Measurements from ENCODE around the gene FOSB. TPM values are rescaled to one million over a fixed set of nuclear protein-coding genes. Genes with fewer than 3 reads are reported as not detected.
A peak's percentile ranks its signal among the peaks of the same experiment; 100 is the strongest.

The FOSB gene
- total RNA-seq, 1 experiment from 2014 or later: 6.4 TPM

GRCh38 chr19:45499196-45500180 lies 31.7 kb downstream of the FOSB start:
- Histone ChIP-seq H3K27me3 (replicated peaks; ENCODE audit: control insufficient read depth, insufficient read depth, low read length) (no peaks in the 10 kb centered on the region), H3K36me3 (ENCODE audit: control insufficient read depth, insufficient read depth, low read length) (no peaks in the 10 kb centered on the region), H3K4me3 (ENCODE audit: low read depth, low read length) (peak overlapping the region; percentile 37), H3K9me3 (no peaks in the 10 kb centered on the region), H3K4me1 (peaks cover 18% of the 10 kb centered on the region)
- DNase-seq: peak; percentile 75 to 87
- no peak for TF ChIP-seq CTCF (IDR thresholded peaks at IDR 0.05; ENCODE audit: insufficient read depth in 1 of 2, low read depth in 1 of 2, low read length in 1 of 2, severe bottlenecking in 1 of 2, unreplicated experiment in 1 of 2)
- H3K4me1 Mint-ChIP-seq (ENCODE audit: low read depth, unreplicated experiment): peaks cover 16% of the 10 kb centered on the region
- ChIA-PET POLR2A (interaction anchor here (0.5 kb wide), 2 partner anchors 85 to 1773 kb away, joined by 3 to 4 read pairs; partner anchors contain the start of gene OPA3), CTCF (interaction anchor here (0.9 to 1.8 kb wide), 4 partner anchors 14 to 143 kb away, joined by 3 to 5 read pairs (median 4); no protein-coding TSS in a partner anchor)
- no TSS peak for BruUV-seq (replicated peaks)
- H3K27me3 Mint-ChIP-seq (ENCODE audit: insufficient read depth, unreplicated experiment): peaks cover 8% of the 10 kb centered on the region
- no peaks in the 10 kb centered on the region for H3K9me3 Mint-ChIP-seq (ENCODE audit: unreplicated experiment)
- peak overlapping the region; percentile 98 for H3K4me3 Mint-ChIP-seq (ENCODE audit: unreplicated experiment)
- intact Hi-C loops (cut with micrococcal nuclease; ENCODE audit: unreplicated experiment): loop anchor here (10.0 kb wide), 1 partner anchor 145 kb away; no protein-coding TSS in a partner anchor
- H3K27ac Mint-ChIP-seq (ENCODE audit: unreplicated experiment): no peak overlapping the region
- H3K36me3 Mint-ChIP-seq (ENCODE audit: insufficient read depth, unreplicated experiment): no peaks in the 10 kb centered on the region

- BruUV-seq (replicated peaks): no TSS peak
- Mint-ChIP-seq H3K36me3 (ENCODE audit: insufficient read depth, unreplicated experiment) (peaks cover 1% of the 10 kb centered on the region), H3K4me3 (ENCODE audit: unreplicated experiment) (no peak overlapping the region), H3K4me1 (ENCODE audit: low read depth, unreplicated experiment) (peaks cover 21% of the 10 kb centered on the region), H3K27me3 (ENCODE audit: insufficient read depth, unreplicated experiment) (peaks cover 3% of the 10 kb centered on the region), H3K9me3 (ENCODE audit: unreplicated experiment) (no peaks in the 10 kb centered on the region), H3K27ac (ENCODE audit: unreplicated experiment) (no peak overlapping the region)
- H3K4me1 ChIP-seq: peaks cover 23% of the 10 kb centered on the region
- H3K4me3 ChIP-seq (ENCODE audit: low read depth, low read length): no peak overlapping the region
- CTCF ChIA-PET: interaction anchor here (0.5 to 0.7 kb wide), 3 partner anchors 15 to 312 kb away, joined by 3 to 4 read pairs (median 4); no protein-coding TSS in a partner anchor
- no peaks in the 10 kb centered on the region for H3K27me3 ChIP-seq (replicated peaks; ENCODE audit: control insufficient read depth, insufficient read depth, low read length)
- TF ChIP-seq CTCF (IDR thresholded peaks at IDR 0.05; ENCODE audit: insufficient read depth in 1 of 2, low read depth in 1 of 2, low read length in 1 of 2, severe bottlenecking in 1 of 2, unreplicated experiment in 1 of 2): no peak
- H3K9me3 ChIP-seq: no peaks in the 10 kb centered on the region
- POLR2A ChIA-PET: interaction anchor here (0.6 kb wide), 1 partner anchor 264 kb away, joined by 6 read pairs; no protein-coding TSS in a partner anchor
- H3K36me3 ChIP-seq (ENCODE audit: control insufficient read depth, insufficient read depth, low read length): no peaks in the 10 kb centered on the region
- no peak for DNase-seq
- intact Hi-C loops (cut with micrococcal nuclease; ENCODE audit: unreplicated experiment): no loop called here
Observed at GRCh38 chr19:45500918-45501729, 33.3 kb downstream of the FOSB start.

- Mint-ChIP-seq H3K36me3 (ENCODE audit: insufficient read depth, unreplicated experiment) (peaks cover 7% of the 10 kb centered on the region), H3K4me3 (ENCODE audit: unreplicated experiment) (no peak overlapping the region), H3K27ac (ENCODE audit: unreplicated experiment) (no peak overlapping the region), H3K27me3 (ENCODE audit: insufficient read depth, unreplicated experiment) (peaks cover 3% of the 10 kb centered on the region), H3K9me3 (ENCODE audit: unreplicated experiment) (no peaks in the 10 kb centered on the region), H3K4me1 (ENCODE audit: low read depth, unreplicated experiment) (peaks cover 21% of the 10 kb centered on the region)
- no TSS peak for BruUV-seq (replicated peaks)
- Histone ChIP-seq H3K4me1 (peaks cover 18% of the 10 kb centered on the region), H3K27me3 (replicated peaks; ENCODE audit: control insufficient read depth, insufficient read depth, low read length) (no peaks in the 10 kb centered on the region), H3K9me3 (no peaks in the 10 kb centered on the region), H3K36me3 (ENCODE audit: control insufficient read depth, insufficient read depth, low read length) (no peaks in the 10 kb centered on the region), H3K4me3 (ENCODE audit: low read depth, low read length) (no peak overlapping the region)
- no peak for TF ChIP-seq CTCF (IDR thresholded peaks at IDR 0.05; ENCODE audit: insufficient read depth in 1 of 2, low read depth in 1 of 2, low read length in 1 of 2, severe bottlenecking in 1 of 2, unreplicated experiment in 1 of 2)
- ChIA-PET POLR2A (interaction anchor here (0.6 kb wide), 1 partner anchor 263 kb away, joined by 6 read pairs; no protein-coding TSS in a partner anchor), CTCF (interaction anchor here (0.6 to 0.7 kb wide), 2 partner anchors 16 to 159 kb away, joined by 4 read pairs; no protein-coding TSS in a partner anchor)
- no peak for DNase-seq
- intact Hi-C loops (cut with micrococcal nuclease; ENCODE audit: unreplicated experiment): no loop called here
Observed at GRCh38 chr19:45501730-45502014, 33.9 kb downstream of the FOSB start.
